Fibroblast of pulmonary artery (primary cell): Measurements from ENCODE around the gene CSNK2A2.

Experiments
- DNase-seq: peaks from one replicate; pipeline ENCODE4 v3.0.0-alpha.2; 2010; ENCODE audit warnings: low read depth
- H3K4me3 ChIP-seq: replicated peaks from 2 replicates; pipeline ENCODE4 v1.5.1; 2011; ENCODE audit warnings: low read depth, mild to moderate bottlenecking, control low read depth, low read length, moderate library complexity
- TF ChIP-seq, protein P1 (sequence below): IDR thresholded peaks from 2 replicates; pipeline ENCODE4 v1.5.1; 2011; ENCODE audit warnings: mild to moderate bottlenecking, control low read depth, low read length, inconsistent platforms; ENCODE audit errors: missing control alignments

Gene CSNK2A2

DNA sequence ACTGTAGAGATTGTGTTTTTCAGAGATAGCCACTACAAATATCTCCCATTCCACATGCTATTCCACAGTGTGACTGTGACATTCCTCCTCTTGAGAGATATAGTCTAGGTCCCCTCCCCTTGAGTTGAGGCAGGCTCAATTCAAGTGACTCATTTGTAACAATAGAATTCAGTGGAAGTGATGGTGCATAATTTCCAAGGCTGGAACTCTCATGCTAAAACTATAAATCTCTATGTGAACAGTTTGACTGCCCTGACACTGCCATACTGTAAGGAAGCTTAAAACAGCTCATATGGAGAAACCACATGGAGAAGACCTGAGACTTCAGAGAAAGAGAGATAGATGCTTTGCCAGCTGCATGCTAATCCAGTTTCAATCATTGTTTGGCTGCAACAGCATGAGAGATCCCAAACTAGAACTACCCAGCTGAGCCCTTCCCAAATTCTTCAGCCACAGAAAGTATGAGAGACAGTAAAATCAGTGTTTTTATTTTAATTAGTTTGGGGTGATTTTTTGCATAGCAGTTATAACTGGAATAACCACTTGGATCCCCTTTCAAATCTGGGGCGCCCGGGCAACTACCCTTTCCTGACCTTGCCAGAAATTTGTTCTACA lies 19.5 kb upstream of the CSNK2A2 start:
- H3K4me3 ChIP-seq: no peak overlapping the region
- TF ChIP-seq, protein P1, sequence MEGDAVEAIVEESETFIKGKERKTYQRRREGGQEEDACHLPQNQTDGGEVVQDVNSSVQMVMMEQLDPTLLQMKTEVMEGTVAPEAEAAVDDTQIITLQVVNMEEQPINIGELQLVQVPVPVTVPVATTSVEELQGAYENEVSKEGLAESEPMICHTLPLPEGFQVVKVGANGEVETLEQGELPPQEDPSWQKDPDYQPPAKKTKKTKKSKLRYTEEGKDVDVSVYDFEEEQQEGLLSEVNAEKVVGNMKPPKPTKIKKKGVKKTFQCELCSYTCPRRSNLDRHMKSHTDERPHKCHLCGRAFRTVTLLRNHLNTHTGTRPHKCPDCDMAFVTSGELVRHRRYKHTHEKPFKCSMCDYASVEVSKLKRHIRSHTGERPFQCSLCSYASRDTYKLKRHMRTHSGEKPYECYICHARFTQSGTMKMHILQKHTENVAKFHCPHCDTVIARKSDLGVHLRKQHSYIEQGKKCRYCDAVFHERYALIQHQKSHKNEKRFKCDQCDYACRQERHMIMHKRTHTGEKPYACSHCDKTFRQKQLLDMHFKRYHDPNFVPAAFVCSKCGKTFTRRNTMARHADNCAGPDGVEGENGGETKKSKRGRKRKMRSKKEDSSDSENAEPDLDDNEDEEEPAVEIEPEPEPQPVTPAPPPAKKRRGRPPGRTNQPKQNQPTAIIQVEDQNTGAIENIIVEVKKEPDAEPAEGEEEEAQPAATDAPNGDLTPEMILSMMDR: no peak
- no peak for DNase-seq

DNA sequence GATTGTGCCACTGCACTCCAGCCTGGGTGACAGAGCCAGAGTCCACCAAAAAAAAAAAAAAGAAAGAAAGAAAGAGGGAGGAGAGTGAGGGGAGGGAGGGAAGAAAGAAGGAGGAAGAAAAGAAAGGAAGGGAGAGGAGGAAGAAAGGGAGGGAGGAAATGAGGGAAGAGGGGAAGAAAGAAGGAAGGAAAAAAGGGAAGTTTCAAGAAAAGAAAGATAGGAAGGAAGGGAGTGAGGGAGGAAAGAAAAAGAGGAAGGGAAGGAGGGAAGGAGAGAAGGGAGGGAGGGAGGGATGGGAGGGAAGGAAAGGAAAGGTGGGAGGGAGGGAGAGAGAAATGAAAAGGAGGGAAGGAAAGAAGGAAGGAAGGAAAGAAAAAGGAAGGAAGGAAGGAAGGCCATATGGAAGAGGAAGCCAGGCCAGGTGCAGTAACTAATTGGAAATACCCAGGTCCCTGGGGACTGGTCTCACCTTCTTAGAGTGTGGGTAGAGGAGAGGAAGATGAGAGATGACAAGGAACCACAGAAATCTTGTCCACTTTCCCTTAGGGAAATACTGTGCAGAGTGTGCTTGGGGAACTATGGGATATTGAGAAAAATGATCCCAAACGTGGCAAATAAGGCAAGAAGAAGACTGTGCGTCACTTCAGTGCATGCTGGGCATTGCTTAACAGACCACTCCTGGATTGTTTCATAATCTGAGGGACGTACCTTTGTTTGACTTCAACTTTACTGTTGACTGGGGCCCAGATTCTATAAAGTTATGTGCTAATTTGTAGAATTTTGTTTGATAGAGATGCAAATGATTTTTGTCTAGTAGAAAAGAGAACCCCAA lies 15.1 kb upstream of the CSNK2A2 start:
- DNase-seq: no peak
- TF ChIP-seq, protein P1: no peak
- no peak overlapping the region for H3K4me3 ChIP-seq

DNA sequence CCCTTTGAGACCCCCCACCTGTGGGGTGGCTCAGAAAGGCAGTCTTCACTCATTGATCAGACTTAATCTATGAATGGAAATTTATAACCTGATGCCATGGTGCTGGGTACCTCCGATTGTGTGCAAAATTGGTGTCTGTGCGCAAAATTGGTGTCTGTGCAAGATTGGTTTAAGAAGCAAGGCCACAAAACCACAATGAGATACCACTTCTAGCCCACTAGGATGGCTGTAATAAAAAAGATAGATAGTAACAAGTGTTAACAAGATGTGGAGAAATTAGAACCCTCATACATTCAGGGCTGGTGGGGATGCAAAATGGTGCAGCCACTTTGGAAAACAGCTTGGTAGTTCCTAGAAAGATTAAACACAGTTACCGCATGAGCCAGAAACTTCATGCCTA lies 13.9 kb upstream of the CSNK2A2 start:
- H3K4me3 ChIP-seq: no peak overlapping the region
- TF ChIP-seq, protein P1: no peak
- no peak for DNase-seq

DNA sequence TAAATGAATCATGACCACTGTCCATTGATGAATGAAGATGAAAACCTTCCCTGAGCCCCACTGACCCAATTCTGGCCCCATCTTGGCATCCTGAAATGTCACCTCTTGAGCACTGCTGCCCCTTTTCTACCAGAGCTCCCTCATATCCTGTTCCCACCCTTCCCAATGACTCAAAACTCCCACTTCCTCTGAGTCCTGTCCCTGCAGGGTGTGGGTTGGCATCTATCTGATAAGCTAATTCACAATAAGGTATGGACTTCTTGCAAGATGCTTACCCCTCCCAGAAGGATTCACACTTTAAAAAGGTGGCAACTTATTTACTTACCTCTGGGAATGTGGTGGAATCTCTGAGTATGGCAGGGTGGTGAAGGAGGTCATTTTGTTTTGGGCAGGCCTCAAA lies 13.3 kb upstream of the CSNK2A2 start:
- no peak overlapping the region for H3K4me3 ChIP-seq
- TF ChIP-seq, protein P1: no peak
- no peak for DNase-seq

DNA sequence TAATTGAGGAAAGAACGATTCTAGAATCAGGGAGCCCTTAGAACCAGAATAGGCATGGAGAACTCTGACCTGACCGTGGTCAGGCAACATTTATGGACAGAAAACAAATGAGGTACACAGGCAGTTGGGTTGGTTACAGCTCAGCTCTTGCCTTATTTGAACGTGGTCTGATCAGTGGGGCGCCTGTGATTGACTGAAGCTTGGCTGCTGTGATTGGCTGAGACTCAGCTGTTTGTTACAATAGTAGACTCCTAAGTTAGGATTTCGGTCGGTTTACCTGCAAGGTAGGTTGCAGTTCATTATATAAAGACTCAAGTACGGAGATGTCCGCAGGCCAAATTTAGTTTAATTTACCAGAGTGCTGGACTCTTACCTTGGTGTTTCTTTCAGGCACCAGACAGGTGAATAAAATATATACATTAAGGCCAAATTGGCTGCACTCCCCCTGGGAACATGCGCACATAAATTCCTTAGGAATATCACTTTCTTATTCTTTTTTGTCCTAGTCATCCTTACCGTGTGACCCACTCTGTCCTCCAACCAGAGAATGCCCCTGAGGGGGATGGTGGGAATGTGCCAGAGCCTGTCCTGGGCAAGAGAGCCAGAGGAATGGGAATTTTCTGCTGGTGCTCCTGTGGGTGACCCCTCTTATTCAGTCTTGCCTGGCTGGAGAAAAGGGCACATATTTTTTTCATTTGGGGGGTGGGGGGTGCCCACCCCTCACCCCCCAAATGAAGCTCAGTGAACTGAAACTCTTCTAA lies 7.5 kb upstream of the CSNK2A2 start:
- no peak for DNase-seq
- no peak overlapping the region for H3K4me3 ChIP-seq
- TF ChIP-seq, protein P1: no peak

DNA sequence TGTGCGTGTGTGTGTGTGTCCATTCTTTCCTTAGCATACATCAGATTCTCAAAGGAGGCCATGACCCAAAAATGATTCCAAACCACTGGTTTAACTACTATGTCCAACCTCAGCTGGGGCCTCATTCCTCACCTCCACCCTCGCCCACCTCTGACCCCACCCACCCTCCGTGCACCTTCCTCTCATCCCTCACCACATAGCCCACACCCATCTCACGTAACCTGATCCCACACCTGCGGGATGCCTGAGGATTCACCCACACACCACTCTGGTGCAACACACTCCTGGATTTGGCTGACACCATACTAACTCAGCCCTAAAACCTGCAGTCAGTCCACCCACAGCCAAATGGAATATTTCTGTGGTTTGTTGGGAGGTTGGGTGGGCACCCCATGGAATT lies 3.3 kb upstream of the CSNK2A2 start:
- DNase-seq: no peak
- no peak overlapping the region for H3K4me3 ChIP-seq
- TF ChIP-seq, protein P1: no peak
